Renal pelvis (tissue), 4 donors: ENCODE data around the gene LRRC31. TPM values are rescaled to one million over a fixed set of nuclear protein-coding genes. Genes with fewer than 3 reads are reported as not detected.
A peak's percentile ranks its signal among the peaks of the same experiment; 100 is the strongest.

Source experiments
- DNase-seq: peaks from one replicate; pipeline ENCODE4 v3.0.0-alpha.2; 2013
- polyA plus RNA-seq, 3 donors: library from polyadenylated mRNA; unstranded; fragments of 120-200 nt; gene quantifications; one replicate each; pipeline ENCODE4 v1.2.1, GENCODE V29; 2013; ENCODE audit not compliant: insufficient read length in 3 of 3

LRRC31 gene
- polyA plus RNA-seq, 3 donors, result 0.17 to 0.41 (median 0.32) TPM

- no peak for DNase-seq
Observed at GRCh38 chr3:169813757-169814517, 55.8 kb downstream of the LRRC31 start.

GRCh38 chr3:169813278-169813677, 56.5 kb downstream of the LRRC31 start:
- no peak for DNase-seq

- peak; percentile 69 for DNase-seq
Observed at GRCh38 chr3:169812332-169813235, 57.2 kb downstream of the LRRC31 start, which contains the start of the genes LRRC34 and LRRIQ4. Gene LRRC34 (minus strand): TSS chr3:169812904. CDS start chr3:169812548, 356 bp downstream. Gene LRRIQ4 (plus strand): TSS chr3:169812870. CDS start chr3:169821922, 9,052 bp downstream.

- peak; percentile 38 for DNase-seq
Observed at GRCh38 chr3:169811631-169812331, 58.0 kb downstream of the LRRC31 start.

GRCh38 chr3:169809230-169809795, 60.4 kb downstream of the LRRC31 start:
- DNase-seq, result no peak

- no peak for DNase-seq
Observed at GRCh38 chr3:169804681-169805080, 65.1 kb downstream of the LRRC31 start.

GRCh38 chr3:169792359-169792758, 77.4 kb downstream of the LRRC31 start:
- no peak for DNase-seq

- DNase-seq, result no peak
Observed at GRCh38 chr3:169790687-169791429, 78.9 kb downstream of the LRRC31 start.

- DNase-seq, result no peak
Observed at GRCh38 chr3:169790219-169790618, 79.5 kb downstream of the LRRC31 start.

Other genes with a start within 250 kb of the LRRC31 start
- gene MECOM, start 206.2 kb downstream of the LRRC31 start, polyA plus RNA-seq, result 100 to 1,000 TPM; 157 to 194 (median 160) TPM
- under 1 TPM in 2 of 3 donors, not detected in 1; 0.43 to 0.61 TPM for gene TERC, start 104.9 kb downstream of the LRRC31 start, polyA plus RNA-seq
- gene ACTRT3, start 100.4 kb downstream of the LRRC31 start, polyA plus RNA-seq, result 1 to 10 TPM; 4.6 to 5.4 (median 4.9) TPM
- 10 to 100 TPM; 25.3 to 26.6 (median 26.5) TPM for gene MYNN, start 96.5 kb downstream of the LRRC31 start, polyA plus RNA-seq
- gene LRRIQ4, start 57.1 kb downstream of the LRRC31 start, polyA plus RNA-seq, result under 1 TPM in 1 of 3 donors, not detected in 2; 0.11 TPM
- gene LRRC34, start 57.0 kb downstream of the LRRC31 start, polyA plus RNA-seq, result 10 to 100 TPM in 2 of 3 donors, 1 to 10 TPM in 1; 9.7 to 16.0 (median 14.0) TPM
- gene SAMD7, start 41.6 kb upstream of the LRRC31 start, polyA plus RNA-seq, result not detected
- gene SEC62, start 96.9 kb upstream of the LRRC31 start, polyA plus RNA-seq, result 100 to 1,000 TPM; 169 to 197 (median 176) TPM
- gene GPR160, start 168.1 kb upstream of the LRRC31 start, polyA plus RNA-seq, result 10 to 100 TPM; 24.6 to 37.4 (median 31.0) TPM